ENCODE data around the gene ZFP57. TPM values are rescaled to one million over a fixed set of nuclear protein-coding genes. Genes with fewer than 3 reads are reported as not detected.

The ZFP57 gene
- polyA plus RNA-seq, 1 donor (not counting 4 experiments of a cell fraction or from before 2014, with no cell fraction given): 17.4 TPM

DNA sequence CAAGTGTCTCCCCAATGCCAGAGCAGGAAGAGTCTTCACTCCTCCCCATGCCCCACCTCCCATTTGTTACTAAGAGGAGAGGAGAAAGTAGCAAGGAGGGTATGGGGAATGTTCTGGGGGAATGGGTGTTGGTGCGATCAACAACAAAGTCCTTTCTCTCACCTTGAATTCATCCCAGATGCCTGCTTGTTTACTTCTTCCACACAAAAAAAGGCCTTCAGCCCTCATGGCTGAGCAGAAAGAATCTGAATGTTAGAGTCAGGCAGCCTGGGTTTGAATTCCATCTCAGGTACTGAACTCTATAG is 14.2 kb downstream of the ZFP57 start:
- no peak overlapping the region for H3K27ac ChIP-seq (ENCODE audit: control insufficient read depth, insufficient read depth, low read length)
- H3K27me3 ChIP-seq (ENCODE audit: control insufficient read depth, extremely low read depth, insufficient read depth, low read length): no peaks in the 10 kb centered on the region

GRCh38 chr6:29665942-29666825 is 14.8 kb downstream of the ZFP57 start:
- no peak for FAIRE-seq
- Histone ChIP-seq H3K27me3 (ENCODE audit: control insufficient read depth, extremely low read depth, insufficient read depth, low read length) (no peaks in the 10 kb centered on the region), H3K4me2 (ENCODE audit: control insufficient read depth, extremely low read depth, insufficient read depth, low read depth, low read length) (no peak overlapping the region), H3K9ac (ENCODE audit: control insufficient read depth, extremely low read depth, insufficient read depth, low read length) (no peak overlapping the region), H3K4me1 (ENCODE audit: control insufficient read depth, extremely low read depth, insufficient read depth, low read length) (peaks cover 11% of the 10 kb centered on the region), H3K4me3 (ENCODE audit: control insufficient read depth in 2 of 3, extremely low read depth in 1 of 3, insufficient read depth in 2 of 3, low read depth in 1 of 3, low read length in 3 of 3) (no peak overlapping the region), H3K27ac (ENCODE audit: control insufficient read depth, insufficient read depth, low read length) (no peak overlapping the region), H3K9me3 (ENCODE audit: control insufficient read depth, low read depth, low read length) (no peaks in the 10 kb centered on the region), H2AFZ (ENCODE audit: control insufficient read depth, low read length) (no peak overlapping the region), H3K9me1 (ENCODE audit: control insufficient read depth, extremely low read depth, insufficient read depth, low read length) (no peaks in the 10 kb centered on the region), H3K79me2 (ENCODE audit: control insufficient read depth, insufficient read depth, low read length) (no peaks in the 10 kb centered on the region), H3K36me3 (ENCODE audit: control insufficient read depth in 2 of 2, extremely low read depth in 1 of 2, insufficient read depth in 2 of 2, low read length in 2 of 2) (peaks cover 0 to 1% of the 10 kb centered on the region in 2 experiments), H4K20me1 (ENCODE audit: control insufficient read depth, extremely low read depth, insufficient read depth, low read length) (no peaks in the 10 kb centered on the region)
- dilution Hi-C loops (cut with MboI; ENCODE audit: extremely low pct_ligation_motif_present, low sequenced_read_pairs): no loop called here
- no peak for DNase-seq (ENCODE audit: low read depth, low spot score)
- no peak for TF ChIP-seq EZH2 (IDR thresholded peaks at IDR 0.05; ENCODE audit: low read length)
- TF ChIP-seq, protein P1, sequence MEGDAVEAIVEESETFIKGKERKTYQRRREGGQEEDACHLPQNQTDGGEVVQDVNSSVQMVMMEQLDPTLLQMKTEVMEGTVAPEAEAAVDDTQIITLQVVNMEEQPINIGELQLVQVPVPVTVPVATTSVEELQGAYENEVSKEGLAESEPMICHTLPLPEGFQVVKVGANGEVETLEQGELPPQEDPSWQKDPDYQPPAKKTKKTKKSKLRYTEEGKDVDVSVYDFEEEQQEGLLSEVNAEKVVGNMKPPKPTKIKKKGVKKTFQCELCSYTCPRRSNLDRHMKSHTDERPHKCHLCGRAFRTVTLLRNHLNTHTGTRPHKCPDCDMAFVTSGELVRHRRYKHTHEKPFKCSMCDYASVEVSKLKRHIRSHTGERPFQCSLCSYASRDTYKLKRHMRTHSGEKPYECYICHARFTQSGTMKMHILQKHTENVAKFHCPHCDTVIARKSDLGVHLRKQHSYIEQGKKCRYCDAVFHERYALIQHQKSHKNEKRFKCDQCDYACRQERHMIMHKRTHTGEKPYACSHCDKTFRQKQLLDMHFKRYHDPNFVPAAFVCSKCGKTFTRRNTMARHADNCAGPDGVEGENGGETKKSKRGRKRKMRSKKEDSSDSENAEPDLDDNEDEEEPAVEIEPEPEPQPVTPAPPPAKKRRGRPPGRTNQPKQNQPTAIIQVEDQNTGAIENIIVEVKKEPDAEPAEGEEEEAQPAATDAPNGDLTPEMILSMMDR (optimal IDR thresholded peaks at IDR 0.05 in 1 of 3, IDR thresholded peaks at IDR 0.05 in 1 of 3, conservative IDR thresholded peaks at IDR 0.05 in 1 of 3; ENCODE audit: extremely low read depth in 1 of 3, insufficient read depth in 2 of 3, low read length in 3 of 3): no peak

More for the DNA sequence above, 14.2 kb downstream of the ZFP57 start:
- H3K9ac ChIP-seq (ENCODE audit: control insufficient read depth, extremely low read depth, insufficient read depth, low read length): no peak overlapping the region
- H3K4me1 ChIP-seq (ENCODE audit: control insufficient read depth, extremely low read depth, insufficient read depth, low read length): peaks cover 9% of the 10 kb centered on the region
- no peak for DNase-seq (ENCODE audit: low read depth, low spot score)
- H3K79me2 ChIP-seq (ENCODE audit: control insufficient read depth, insufficient read depth, low read length): no peaks in the 10 kb centered on the region
- FAIRE-seq: no peak
- no peak overlapping the region for H3K4me3 ChIP-seq (ENCODE audit: control insufficient read depth in 2 of 3, extremely low read depth in 1 of 3, insufficient read depth in 2 of 3, low read depth in 1 of 3, low read length in 3 of 3)
- no peak overlapping the region for H2AFZ ChIP-seq (ENCODE audit: control insufficient read depth, low read length)
- no peaks in the 10 kb centered on the region for H3K9me3 ChIP-seq (ENCODE audit: control insufficient read depth, low read depth, low read length)
- dilution Hi-C loops (cut with MboI; ENCODE audit: extremely low pct_ligation_motif_present, low sequenced_read_pairs): no loop called here
- H3K36me3 ChIP-seq (ENCODE audit: control insufficient read depth in 2 of 2, extremely low read depth in 1 of 2, insufficient read depth in 2 of 2, low read length in 2 of 2): peaks cover 0 to 1% of the 10 kb centered on the region in 2 experiments
- H3K9me1 ChIP-seq (ENCODE audit: control insufficient read depth, extremely low read depth, insufficient read depth, low read length): no peaks in the 10 kb centered on the region
- no peak overlapping the region for H3K4me2 ChIP-seq (ENCODE audit: control insufficient read depth, extremely low read depth, insufficient read depth, low read depth, low read length)
- H4K20me1 ChIP-seq (ENCODE audit: control insufficient read depth, extremely low read depth, insufficient read depth, low read length): no peaks in the 10 kb centered on the region
- TF ChIP-seq EZH2 (IDR thresholded peaks at IDR 0.05; ENCODE audit: low read length): no peak
- TF ChIP-seq, protein P1 (optimal IDR thresholded peaks at IDR 0.05 in 1 of 3, IDR thresholded peaks at IDR 0.05 in 1 of 3, conservative IDR thresholded peaks at IDR 0.05 in 1 of 3; ENCODE audit: extremely low read depth in 1 of 3, insufficient read depth in 2 of 3, low read length in 3 of 3): no peak
